Renal cortex interstitium (tissue), 11 donors: ENCODE measurements around the gene ATP5ME. TPM values are rescaled to one million over a fixed set of nuclear protein-coding genes. Genes with fewer than 3 reads are reported as not detected.

Experiments used
- DNase-seq, 11 donors: peaks; one replicate each; pipeline ENCODE4 v3.0.0-alpha.2; 2013; ENCODE audit warnings: low read depth in 9 of 11, low spot score in 4 of 11; ENCODE audit errors: extremely low read depth in 1 of 11
- polyA plus RNA-seq, 3 donors: library from polyadenylated mRNA; unstranded; fragments of 120-200 nt; gene quantifications; one replicate each; pipeline ENCODE4 v1.2.1, GENCODE V29; 2013; ENCODE audit not compliant: insufficient read length in 3 of 3

The ATP5ME gene
- polyA plus RNA-seq, 3 donors, result 263 to 363 (median 280) TPM

- no peak for DNase-seq
These were observed 15.6 kb upstream of the ATP5ME start for GRCh38 chr4:689723-690122.

- no peak for DNase-seq
These were observed 15.0 kb upstream of the ATP5ME start, which contains the start of gene SLC49A3 for GRCh38 chr4:688854-689681. SLC49A3 (minus strand) TSS chr4:689151; CDS start chr4:689127, 24 bp downstream.

- DNase-seq, result no peak
These were observed 14.1 kb upstream of the ATP5ME start for GRCh38 chr4:687971-688853.

- no peak for DNase-seq
These were observed 13.2 kb upstream of the ATP5ME start for GRCh38 chr4:687048-687970.

GRCh38 chr4:686413-687040, 12.5 kb upstream of the ATP5ME start:
- DNase-seq, result no peak

- DNase-seq, result no peak
These were observed 11.8 kb upstream of the ATP5ME start for GRCh38 chr4:685679-686412.

GRCh38 chr4:684623-685327, 10.7 kb upstream of the ATP5ME start:
- no peak for DNase-seq

- no peak for DNase-seq
These were observed 10.0 kb upstream of the ATP5ME start for GRCh38 chr4:683982-684622.

- DNase-seq, result no peak
These were observed 9.3 kb upstream of the ATP5ME start for GRCh38 chr4:683247-683897.

- no peak for DNase-seq
These were observed 8.6 kb upstream of the ATP5ME start for GRCh38 chr4:682490-683172.

DNA sequence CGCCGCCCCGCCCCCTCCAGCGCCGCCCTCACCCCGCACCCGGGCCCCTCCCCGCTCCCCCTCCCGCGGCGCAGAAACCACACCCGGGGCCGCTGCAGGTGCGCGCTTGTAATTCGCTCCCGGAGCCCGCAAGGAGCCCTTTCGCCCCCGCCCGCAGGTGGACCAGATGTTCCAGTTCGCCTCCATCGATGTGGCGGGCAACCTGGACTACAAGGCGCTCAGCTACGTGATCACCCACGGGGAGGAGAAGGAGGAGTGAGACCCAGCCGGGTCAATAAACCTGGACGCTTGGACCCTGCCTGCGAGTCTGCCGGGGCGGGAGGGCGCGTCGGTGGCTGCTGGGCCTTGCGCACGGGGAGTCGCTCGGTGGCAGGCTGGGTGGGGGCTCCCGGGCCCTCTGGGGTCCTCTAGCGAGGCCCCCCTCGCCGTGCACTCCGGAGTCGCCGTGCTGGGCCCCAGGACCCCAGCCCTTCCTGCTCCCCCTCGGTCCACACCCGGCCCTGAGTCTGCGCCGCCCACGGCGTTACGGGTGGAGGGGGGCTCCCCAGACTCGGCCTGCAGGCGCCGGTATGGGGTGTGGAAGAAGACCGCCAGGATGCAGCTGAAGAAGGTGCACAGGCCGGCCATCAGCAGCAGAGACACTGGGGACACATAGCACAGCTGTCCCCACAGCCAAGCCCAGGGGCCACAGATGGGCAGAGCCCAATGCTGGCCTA, 7.8 kb upstream of the ATP5ME start:
- no peak for DNase-seq

- no peak for DNase-seq
These were observed 7.0 kb upstream of the ATP5ME start for GRCh38 chr4:680928-681645.

- no peak for DNase-seq
These were observed 6.5 kb upstream of the ATP5ME start for GRCh38 chr4:680551-680927.

- no peak for DNase-seq
These were observed 6.0 kb upstream of the ATP5ME start for GRCh38 chr4:680091-680490.

GRCh38 chr4:679629-680028, 5.6 kb upstream of the ATP5ME start:
- no peak for DNase-seq
